HepG2 (cell line): ENCODE results near the gene CDC6. TPM values are rescaled to one million over a fixed set of nuclear protein-coding genes. Genes with fewer than 3 reads are reported as not detected.

Source experiments
- KDM5A ChIP-seq: fragments of 200-600 bp; sonication (generic); IDR thresholded peaks from 2 replicates; pipeline ENCODE4 v1.7.0; 2018; ENCODE audit warnings: antibody characterized with exemption, mild to moderate bottlenecking, low read length, borderline replicate concordance
- POLR2G ChIP-seq: fragments of 200-400 bp; formaldehyde crosslinking; IDR thresholded peaks from 2 replicates; pipeline ENCODE4 v1.6.1; 2018; ENCODE audit warnings: mild to moderate bottlenecking, low read depth, low read length, moderate library complexity
- TCF7 ChIP-seq: sonication (generic); IDR thresholded peaks from 2 replicates; pipeline ENCODE4 v1.6.1; 2016; ENCODE audit warnings: antibody characterized with exemption, low read depth
- ZNF598 ChIP-seq: sonication (generic); formaldehyde crosslinking; IDR thresholded peaks from 2 replicates; pipeline ENCODE4 v1.5.1; 2020; ENCODE audit warnings: mild to moderate bottlenecking, missing genetic modification reagents, borderline replicate concordance
- ZNF879 ChIP-seq: sonication (generic); formaldehyde crosslinking; IDR thresholded peaks from 2 replicates; pipeline ENCODE4 v1.8.1; 2023; ENCODE audit warnings: missing genetic modification reagents
- polyA plus RNA-seq, 8 experiments: library from polyadenylated mRNA; depleted of rRNA in 3 of 8; stranded (reverse) in 7 of 8; unstranded in 1 of 8; fragments of >200 nt; fragmentation: Illumina TruSeq in 4 of 8; extraction: Trizol in 4 of 8; gene quantifications; 2 replicates each; pipeline versions ENCODE4 v1.2.1 to v1.2.3, GENCODE V29; 2011 to 2016; ENCODE audit warnings: low read depth in 4 of 8, missing spikeins in 1 of 8, mixed read lengths in 1 of 8; ENCODE audit not compliant: insufficient read depth in 1 of 8
- total RNA-seq, 5 experiments: library from RNA; depleted of rRNA; stranded (reverse); fragments of >200 nt; fragmentation: Illumina TruSeq; extraction: Trizol; gene quantifications; 2 replicates each; pipeline ENCODE4 v1.2.3, GENCODE V29; 2016; ENCODE audit warnings: low read depth in 1 of 5
- TF ChIP-seq, protein P1 (sequence below): IDR thresholded peaks from 2 replicates; pipeline ENCODE4 v1.6.1; 2018; ENCODE audit warnings: missing genetic modification reagents
- TF ChIP-seq, protein P2 (sequence below): IDR thresholded peaks from 2 replicates; pipeline ENCODE4 v1.6.1; 2016; ENCODE audit warnings: control low read depth
- TF ChIP-seq, protein P3 (sequence below): sonication (generic); formaldehyde crosslinking; IDR thresholded peaks from 2 replicates; pipeline ENCODE4 v1.4.0; 2020; ENCODE audit warnings: missing genetic modification reagents
- TF ChIP-seq, protein P4 (sequence below): sonication (generic); formaldehyde crosslinking; conservative IDR thresholded peaks from 2 replicates; pipeline ENCODE4 v1.4.0; 2020; ENCODE audit warnings: missing genetic modification reagents

Gene CDC6
- total and polyA plus RNA-seq, 2 of the 13 experiments (the other 11 are each of a cell fraction or from before 2014, with no cell fraction given), result 17.4 to 114 TPM

GRCh38 chr17:40345161-40345993, 57.7 kb downstream of the CDC6 start (continued):
- TF ChIP-seq, protein P1, sequence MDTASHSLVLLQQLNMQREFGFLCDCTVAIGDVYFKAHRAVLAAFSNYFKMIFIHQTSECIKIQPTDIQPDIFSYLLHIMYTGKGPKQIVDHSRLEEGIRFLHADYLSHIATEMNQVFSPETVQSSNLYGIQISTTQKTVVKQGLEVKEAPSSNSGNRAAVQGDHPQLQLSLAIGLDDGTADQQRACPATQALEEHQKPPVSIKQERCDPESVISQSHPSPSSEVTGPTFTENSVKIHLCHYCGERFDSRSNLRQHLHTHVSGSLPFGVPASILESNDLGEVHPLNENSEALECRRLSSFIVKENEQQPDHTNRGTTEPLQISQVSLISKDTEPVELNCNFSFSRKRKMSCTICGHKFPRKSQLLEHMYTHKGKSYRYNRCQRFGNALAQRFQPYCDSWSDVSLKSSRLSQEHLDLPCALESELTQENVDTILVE (CRISPR knock-in tag), result no peak; the same call in 1 of the 2 replicates
- TF ChIP-seq ZNF879 (CRISPR knock-in tag), result peak; percentile 79; the same call in 1 of the 2 replicates
- TF ChIP-seq, protein P2, sequence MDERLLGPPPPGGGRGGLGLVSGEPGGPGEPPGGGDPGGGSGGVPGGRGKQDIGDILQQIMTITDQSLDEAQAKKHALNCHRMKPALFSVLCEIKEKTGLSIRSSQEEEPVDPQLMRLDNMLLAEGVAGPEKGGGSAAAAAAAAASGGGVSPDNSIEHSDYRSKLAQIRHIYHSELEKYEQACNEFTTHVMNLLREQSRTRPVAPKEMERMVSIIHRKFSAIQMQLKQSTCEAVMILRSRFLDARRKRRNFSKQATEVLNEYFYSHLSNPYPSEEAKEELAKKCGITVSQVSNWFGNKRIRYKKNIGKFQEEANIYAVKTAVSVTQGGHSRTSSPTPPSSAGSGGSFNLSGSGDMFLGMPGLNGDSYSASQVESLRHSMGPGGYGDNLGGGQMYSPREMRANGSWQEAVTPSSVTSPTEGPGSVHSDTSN (CRISPR knock-in tag), result no peak
- TF ChIP-seq, protein P3, sequence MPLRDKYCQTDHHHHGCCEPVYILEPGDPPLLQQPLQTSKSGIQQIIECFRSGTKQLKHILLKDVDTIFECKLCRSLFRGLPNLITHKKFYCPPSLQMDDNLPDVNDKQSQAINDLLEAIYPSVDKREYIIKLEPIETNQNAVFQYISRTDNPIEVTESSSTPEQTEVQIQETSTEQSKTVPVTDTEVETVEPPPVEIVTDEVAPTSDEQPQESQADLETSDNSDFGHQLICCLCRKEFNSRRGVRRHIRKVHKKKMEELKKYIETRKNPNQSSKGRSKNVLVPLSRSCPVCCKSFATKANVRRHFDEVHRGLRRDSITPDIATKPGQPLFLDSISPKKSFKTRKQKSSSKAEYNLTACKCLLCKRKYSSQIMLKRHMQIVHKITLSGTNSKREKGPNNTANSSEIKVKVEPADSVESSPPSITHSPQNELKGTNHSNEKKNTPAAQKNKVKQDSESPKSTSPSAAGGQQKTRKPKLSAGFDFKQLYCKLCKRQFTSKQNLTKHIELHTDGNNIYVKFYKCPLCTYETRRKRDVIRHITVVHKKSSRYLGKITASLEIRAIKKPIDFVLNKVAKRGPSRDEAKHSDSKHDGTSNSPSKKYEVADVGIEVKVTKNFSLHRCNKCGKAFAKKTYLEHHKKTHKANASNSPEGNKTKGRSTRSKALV (CRISPR knock-in tag), result no peak
- TF ChIP-seq, protein P4, sequence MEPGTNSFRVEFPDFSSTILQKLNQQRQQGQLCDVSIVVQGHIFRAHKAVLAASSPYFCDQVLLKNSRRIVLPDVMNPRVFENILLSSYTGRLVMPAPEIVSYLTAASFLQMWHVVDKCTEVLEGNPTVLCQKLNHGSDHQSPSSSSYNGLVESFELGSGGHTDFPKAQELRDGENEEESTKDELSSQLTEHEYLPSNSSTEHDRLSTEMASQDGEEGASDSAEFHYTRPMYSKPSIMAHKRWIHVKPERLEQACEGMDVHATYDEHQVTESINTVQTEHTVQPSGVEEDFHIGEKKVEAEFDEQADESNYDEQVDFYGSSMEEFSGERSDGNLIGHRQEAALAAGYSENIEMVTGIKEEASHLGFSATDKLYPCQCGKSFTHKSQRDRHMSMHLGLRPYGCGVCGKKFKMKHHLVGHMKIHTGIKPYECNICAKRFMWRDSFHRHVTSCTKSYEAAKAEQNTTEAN (CRISPR knock-in tag), result 0 out of 2 replicates have a peak, but pooled peaks have one; percentile 5
- no peak for TF ChIP-seq TCF7
- 0 out of 2 replicates have a peak, but pooled peaks have one; percentile 63 for TF ChIP-seq POLR2G
- no peak for TF ChIP-seq KDM5A
- TF ChIP-seq ZNF598, result 0 out of 2 replicates have a peak, but pooled peaks have one; percentile 43
